OCI-LY3 (cell line): Measurements from ENCODE around the gene GJD3.
"Not testable (repeated sequence)": the region's sequence is repeated elsewhere in the genome, so short reads cannot be mapped to it uniquely, and the experiment has no call there.

Experiments
- H2AFZ ChIP-seq: fragments of 200-600, 300-600 bp; shearing (Covaris generic); 2 replicates; pipeline ENCODE4 v1.6.0; 2014; ENCODE audit warnings: antibody characterized with exemption, low read depth, low read length
- H3K27ac ChIP-seq: fragments of 200-600, 300-600 bp; sonication (generic); 2 replicates; pipeline ENCODE4 v1.5.1; 2014; ENCODE audit warnings: mild to moderate bottlenecking, low read length, moderate library complexity, mixed read lengths
- H3K27me3 ChIP-seq: fragments of 200-600, 300-600 bp; sonication (generic); 2 replicates; pipeline ENCODE4 v1.6.1; 2014; ENCODE audit warnings: low read depth, low read length, mixed read lengths
- H3K36me3 ChIP-seq: fragments of 200-600, 300-600 bp; sonication (generic); replicated peaks from 2 replicates; pipeline ENCODE3; 2014; ENCODE audit warnings: low read depth, low read length, mixed read lengths
- H3K4me1 ChIP-seq: fragments of 300-600, 200-600 bp; sonication (generic); 2 replicates; pipeline ENCODE4 v1.6.1; 2014; ENCODE audit warnings: low read length, mixed read lengths
- H3K4me2 ChIP-seq: fragments of 200-600, 300-600 bp; sonication (generic); 2 replicates; pipeline ENCODE4 v1.6.1; 2014; ENCODE audit warnings: low read length, mixed read lengths
- H3K4me3 ChIP-seq: fragments of 300-600, 200-600 bp; sonication (generic); 2 replicates; pipeline ENCODE4 v1.5.1; 2014; ENCODE audit warnings: antibody characterized with exemption, mild to moderate bottlenecking, low read length, moderate library complexity
- H3K79me2 ChIP-seq: fragments of 300-600, 200-600 bp; shearing (Covaris generic); 2 replicates; pipeline ENCODE4 v1.6.1; 2014; ENCODE audit warnings: mild to moderate bottlenecking, low read length, mixed read lengths
- H3K9ac ChIP-seq: fragments of 300-600, 200-600 bp; shearing (Covaris generic); 2 replicates; pipeline ENCODE4 v1.6.0; 2014; ENCODE audit warnings: mild to moderate bottlenecking, low read length, moderate library complexity
- H3K9me3 ChIP-seq: fragments of 200-600, 300-600 bp; shearing (Covaris generic); 2 replicates; pipeline ENCODE4 v1.6.1; 2014; ENCODE audit warnings: low read length, mixed read lengths; ENCODE audit not compliant: insufficient read depth
- H4K20me1 ChIP-seq: fragments of 200-600, 300-600 bp; sonication (generic); 2 replicates; pipeline ENCODE4 v1.6.1; 2016; ENCODE audit warnings: low read length, mixed read lengths; ENCODE audit not compliant: insufficient read depth
- EZH2phosphoT487 ChIP-seq: fragments of 200-600 bp; shearing (Covaris generic); IDR thresholded peaks from 2 replicates; pipeline ENCODE4 v1.6.1; 2018; ENCODE audit warnings: antibody characterized with exemption, mixed run types, low read depth
- TF ChIP-seq, protein P1 (sequence below): fragments of 200-600, 300-600 bp; sonication (generic); IDR thresholded peaks from 2 replicates; pipeline ENCODE4 v1.5.1; 2014; ENCODE audit warnings: antibody characterized with exemption, low read length, low read depth

The GJD3 gene

DNA sequence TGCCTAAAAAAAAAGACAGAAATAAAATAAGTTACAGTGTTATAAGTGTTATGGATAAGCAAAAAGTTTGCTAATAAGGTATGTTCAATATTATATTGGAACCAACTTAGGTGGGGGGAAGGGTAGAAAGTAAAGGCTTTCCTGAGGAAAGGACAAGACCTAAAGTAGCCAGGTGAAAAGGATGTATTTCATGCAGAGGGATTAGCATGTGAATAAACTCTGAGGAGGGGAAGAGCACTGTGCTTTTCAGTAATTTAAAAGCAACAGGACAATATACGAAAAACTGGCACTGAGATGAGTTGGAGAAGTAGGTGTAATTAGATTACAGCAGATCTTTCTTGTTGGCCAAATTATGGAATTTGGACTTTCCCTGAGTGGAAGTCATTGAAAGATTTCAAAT, 45.5 kb upstream of the GJD3 start:
- Histone ChIP-seq H3K4me2 (no peak overlapping the region), H3K4me1 (no peaks in the 10 kb centered on the region), H3K79me2 (peaks cover 26% of the 10 kb centered on the region), H2AFZ (no peak overlapping the region), H3K4me3 (no peak overlapping the region), H3K27ac (no peak overlapping the region), H3K36me3 (peaks cover 60% of the 10 kb centered on the region), H4K20me1 (no peaks in the 10 kb centered on the region), H3K27me3 (no peaks in the 10 kb centered on the region), H3K9ac (no peak overlapping the region), H3K9me3 (no peaks in the 10 kb centered on the region)
- no peak for TF ChIP-seq EZH2phosphoT487
- TF ChIP-seq, protein P1, sequence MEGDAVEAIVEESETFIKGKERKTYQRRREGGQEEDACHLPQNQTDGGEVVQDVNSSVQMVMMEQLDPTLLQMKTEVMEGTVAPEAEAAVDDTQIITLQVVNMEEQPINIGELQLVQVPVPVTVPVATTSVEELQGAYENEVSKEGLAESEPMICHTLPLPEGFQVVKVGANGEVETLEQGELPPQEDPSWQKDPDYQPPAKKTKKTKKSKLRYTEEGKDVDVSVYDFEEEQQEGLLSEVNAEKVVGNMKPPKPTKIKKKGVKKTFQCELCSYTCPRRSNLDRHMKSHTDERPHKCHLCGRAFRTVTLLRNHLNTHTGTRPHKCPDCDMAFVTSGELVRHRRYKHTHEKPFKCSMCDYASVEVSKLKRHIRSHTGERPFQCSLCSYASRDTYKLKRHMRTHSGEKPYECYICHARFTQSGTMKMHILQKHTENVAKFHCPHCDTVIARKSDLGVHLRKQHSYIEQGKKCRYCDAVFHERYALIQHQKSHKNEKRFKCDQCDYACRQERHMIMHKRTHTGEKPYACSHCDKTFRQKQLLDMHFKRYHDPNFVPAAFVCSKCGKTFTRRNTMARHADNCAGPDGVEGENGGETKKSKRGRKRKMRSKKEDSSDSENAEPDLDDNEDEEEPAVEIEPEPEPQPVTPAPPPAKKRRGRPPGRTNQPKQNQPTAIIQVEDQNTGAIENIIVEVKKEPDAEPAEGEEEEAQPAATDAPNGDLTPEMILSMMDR: no peak

- not testable (repeated sequence) for H4K20me1 ChIP-seq, H3K27ac ChIP-seq, H3K4me2 ChIP-seq, H3K4me3 ChIP-seq, H3K4me1 ChIP-seq, H3K9ac ChIP-seq, H2AFZ ChIP-seq, H3K27me3 ChIP-seq, H3K9me3 ChIP-seq
- peaks cover 63% of the 10 kb centered on the region for H3K36me3 ChIP-seq
- peaks cover 24% of the 10 kb centered on the region for H3K79me2 ChIP-seq
These were observed 45.0 kb upstream of the GJD3 start for GRCh38 chr17:40409540-40409939.

GRCh38 chr17:40407460-40407859, 42.9 kb upstream of the GJD3 start:
- Histone ChIP-seq H2AFZ (no peak overlapping the region), H3K79me2 (peaks cover 10% of the 10 kb centered on the region), H3K9ac (no peak overlapping the region), H3K4me1 (no peaks in the 10 kb centered on the region), H4K20me1 (no peaks in the 10 kb centered on the region), H3K4me3 (no peak overlapping the region), H3K4me2 (no peak overlapping the region), H3K27ac (no peak overlapping the region), H3K36me3 (peaks cover 67% of the 10 kb centered on the region), H3K9me3 (no peaks in the 10 kb centered on the region), H3K27me3 (no peaks in the 10 kb centered on the region)
- TF ChIP-seq, protein P1: no peak
- no peak for TF ChIP-seq EZH2phosphoT487

GRCh38 chr17:40404003-40404402, 39.5 kb upstream of the GJD3 start:
- no peaks in the 10 kb centered on the region for H3K4me1 ChIP-seq
- H3K9ac ChIP-seq: no peak overlapping the region
- no peak overlapping the region for H3K27ac ChIP-seq
- no peaks in the 10 kb centered on the region for H4K20me1 ChIP-seq
- no peak overlapping the region for H3K4me2 ChIP-seq
- no peaks in the 10 kb centered on the region for H3K27me3 ChIP-seq
- no peak overlapping the region for H2AFZ ChIP-seq
- TF ChIP-seq EZH2phosphoT487: no peak
- TF ChIP-seq, protein P1: no peak
- H3K9me3 ChIP-seq: no peaks in the 10 kb centered on the region
- H3K36me3 ChIP-seq: peaks cover 74% of the 10 kb centered on the region
- H3K4me3 ChIP-seq: no peak overlapping the region
- no peaks in the 10 kb centered on the region for H3K79me2 ChIP-seq

DNA sequence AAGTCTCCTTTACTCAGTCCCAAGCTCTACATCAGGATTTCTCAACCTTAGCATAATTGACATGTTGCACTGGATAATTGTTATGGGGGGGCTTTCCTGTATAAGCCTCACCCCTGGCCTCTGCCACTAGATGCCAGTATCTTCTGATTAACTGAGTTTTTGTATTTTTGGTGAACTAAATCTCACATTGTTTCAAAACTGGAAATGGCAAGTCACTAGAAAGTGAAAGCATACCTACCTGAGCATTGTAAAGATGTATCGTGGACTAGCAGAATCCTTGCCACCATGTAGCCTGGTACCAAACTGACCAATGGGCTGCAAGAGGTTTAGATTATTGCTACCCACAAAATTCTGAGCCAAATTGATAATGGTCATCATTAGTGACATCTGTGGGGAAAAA, 38.1 kb upstream of the GJD3 start:
- Histone ChIP-seq H3K4me3 (no peak overlapping the region), H3K9ac (no peak overlapping the region), H3K27me3 (no peaks in the 10 kb centered on the region), H4K20me1 (no peaks in the 10 kb centered on the region), H3K36me3 (peaks cover 75% of the 10 kb centered on the region), H3K9me3 (no peaks in the 10 kb centered on the region), H3K27ac (no peak overlapping the region), H3K4me1 (no peaks in the 10 kb centered on the region), H3K4me2 (no peak overlapping the region), H2AFZ (no peak overlapping the region), H3K79me2 (no peaks in the 10 kb centered on the region)
- no peak for TF ChIP-seq EZH2phosphoT487
- TF ChIP-seq, protein P1: no peak
